Esophagus squamous epithelium (tissue), 5 donors: ENCODE data around the gene AGBL1. TPM values are rescaled to one million over a fixed set of nuclear protein-coding genes. Genes with fewer than 3 reads are reported as not detected.

Experiments used
- DNase-seq: peaks from one replicate; lab custom pipeline; 2025; lab: John Stamatoyannopoulos, UW
- H3K27ac ChIP-seq, 4 donors: fragments of 200-600 bp; sonication (generic); one replicate each; pipeline ENCODE4 v1.5.1; 2016 to 2019; ENCODE audit warnings: mild to moderate bottlenecking in 1 of 4
- H3K27me3 ChIP-seq, 4 donors: fragments of 200-600 bp; sonication (generic); 1 replicate in 3 of 4; 2 replicates in 1 of 4; pipeline versions ENCODE4 v1.5.1 to v1.6.0; 2017 to 2021; ENCODE audit warnings: antibody characterized with exemption in 1 of 4
- H3K36me3 ChIP-seq, 3 donors: fragments of 200-600 bp; sonication (generic); one replicate each; pipeline ENCODE4 v1.5.1; 2016 to 2019
- H3K4me1 ChIP-seq, 3 donors: fragments of 200-600 bp; sonication (generic); one replicate each; pipeline ENCODE4 v1.5.1; 2017 to 2019
- H3K4me3 ChIP-seq, 4 donors: fragments of 200-600 bp; sonication (generic); 1 replicate in 3 of 4; 2 replicates in 1 of 4; pipeline ENCODE4 v1.5.1; 2016 to 2019; ENCODE audit warnings: mild to moderate bottlenecking in 2 of 4, moderate library complexity in 1 of 4
- H3K9me3 ChIP-seq, 3 donors: fragments of 200-600 bp; sonication (generic); one replicate each; pipeline ENCODE4 v1.5.1; 2016 to 2019
- POLR2A ChIP-seq, 4 donors: fragments of 450-650 bp; IDR thresholded peaks; one replicate each; pipeline ENCODE4 v1.6.1; 2017; ENCODE audit warnings: antibody characterized with exemption in 4 of 4, mild to moderate bottlenecking in 4 of 4, moderate library complexity in 3 of 4
- WGBS, 2 donors: methylation state at CpG; one replicate each; pipeline ENCODE4 v1.1.5; 2018; 5-methylcytosine and 5-hydroxymethylcytosine counted together
- intact Hi-C: fragments of 100-400 bp; cut with DNase I; formaldehyde crosslinking; loops from one replicate; pipeline ENCODE4 v1.15.0; 2022
- total RNA-seq, 4 donors: library from RNA; depleted of rRNA; stranded (reverse); fragments of >200 nt; gene quantifications; one replicate each; pipeline ENCODE4 v1.1.0, GENCODE V29; 2016
- TF ChIP-seq, protein P1 (sequence below), 6 experiments: fragments of 450-650 bp in 4 of 6; fragments of 200-600 bp in 2 of 6; sonication (generic) in 2 of 6; IDR thresholded peaks; one replicate each; pipeline ENCODE4 v1.5.1; 2016 to 2019; ENCODE audit warnings: antibody characterized with exemption in 6 of 6, mild to moderate bottlenecking in 4 of 6, moderate library complexity in 4 of 6
- donor health status: DM: yes; HTN: yes; CAD: no.

The AGBL1 gene
- total RNA-seq, 4 donors from 2014 or later, result 0.11 to 0.21 (median 0.19) TPM; not detected in 1

- H3K4me3 ChIP-seq, result no peak overlapping the region
- no peak overlapping the region for H3K27ac ChIP-seq
- no peak for DNase-seq
- H3K9me3 ChIP-seq, result no peaks in the 10 kb centered on the region
- intact Hi-C loops, result loop anchor here (10.0 kb wide), 1 partner anchor 55 kb away; no protein-coding TSS in a partner anchor
- H3K4me1 ChIP-seq, result peaks cover 0 to 5% (median 3%) of the 10 kb centered on the region in 3 donors
- TF ChIP-seq, protein P1, sequence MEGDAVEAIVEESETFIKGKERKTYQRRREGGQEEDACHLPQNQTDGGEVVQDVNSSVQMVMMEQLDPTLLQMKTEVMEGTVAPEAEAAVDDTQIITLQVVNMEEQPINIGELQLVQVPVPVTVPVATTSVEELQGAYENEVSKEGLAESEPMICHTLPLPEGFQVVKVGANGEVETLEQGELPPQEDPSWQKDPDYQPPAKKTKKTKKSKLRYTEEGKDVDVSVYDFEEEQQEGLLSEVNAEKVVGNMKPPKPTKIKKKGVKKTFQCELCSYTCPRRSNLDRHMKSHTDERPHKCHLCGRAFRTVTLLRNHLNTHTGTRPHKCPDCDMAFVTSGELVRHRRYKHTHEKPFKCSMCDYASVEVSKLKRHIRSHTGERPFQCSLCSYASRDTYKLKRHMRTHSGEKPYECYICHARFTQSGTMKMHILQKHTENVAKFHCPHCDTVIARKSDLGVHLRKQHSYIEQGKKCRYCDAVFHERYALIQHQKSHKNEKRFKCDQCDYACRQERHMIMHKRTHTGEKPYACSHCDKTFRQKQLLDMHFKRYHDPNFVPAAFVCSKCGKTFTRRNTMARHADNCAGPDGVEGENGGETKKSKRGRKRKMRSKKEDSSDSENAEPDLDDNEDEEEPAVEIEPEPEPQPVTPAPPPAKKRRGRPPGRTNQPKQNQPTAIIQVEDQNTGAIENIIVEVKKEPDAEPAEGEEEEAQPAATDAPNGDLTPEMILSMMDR (IDR thresholded peaks at IDR 0.05), result no peak
- no peak for TF ChIP-seq POLR2A (IDR thresholded peaks at IDR 0.05)
- no peaks in the 10 kb centered on the region for H3K36me3 ChIP-seq
- 62 to 67% methylated on average over 7 of the region's 7 CpGs for WGBS, 2 donors
- H3K27me3 ChIP-seq, result no peaks in the 10 kb centered on the region
Observed at GRCh38 chr15:86629409-86630356, 550.0 kb downstream of the AGBL1 start.

GRCh38 chr15:86630946-86631345 lies 551.3 kb downstream of the AGBL1 start:
- intact Hi-C loops, result no loop called here
- DNase-seq, result no peak
- TF ChIP-seq POLR2A (IDR thresholded peaks at IDR 0.05), result no peak
- TF ChIP-seq, protein P1 (IDR thresholded peaks at IDR 0.05), result no peak
- Histone ChIP-seq H3K27ac (no peak overlapping the region), H3K4me1 (no peaks in the 10 kb centered on the region), H3K27me3 (no peaks in the 10 kb centered on the region), H3K36me3 (no peaks in the 10 kb centered on the region), H3K9me3 (no peaks in the 10 kb centered on the region), H3K4me3 (no peak overlapping the region)
- 76 to 92% methylated on average over 4 to 5 of the region's 5 CpGs for WGBS, 2 donors

DNA sequence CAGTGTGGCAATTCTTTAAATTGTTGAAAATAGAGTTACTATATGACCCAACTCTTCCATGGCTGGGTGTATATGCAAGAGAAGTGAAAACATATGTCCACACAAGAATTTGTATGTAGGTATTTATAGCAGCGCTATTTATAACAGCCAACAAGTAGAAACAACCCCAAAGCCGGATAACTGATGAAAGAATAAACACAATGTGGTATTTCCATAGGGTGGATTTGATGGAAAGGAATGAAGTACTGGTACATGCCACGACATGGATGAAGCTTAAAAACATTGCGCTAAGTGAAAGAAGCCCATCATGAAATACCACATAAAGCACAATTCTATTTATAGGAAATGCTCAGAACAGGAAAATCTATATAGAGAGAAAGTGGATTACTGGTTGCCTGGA lies 554.5 kb downstream of the AGBL1 start:
- intact Hi-C loops, result no loop called here
- no peaks in the 10 kb centered on the region for H3K9me3 ChIP-seq
- 35 to 52% methylated on average over 4 of the region's 4 CpGs for WGBS, 2 donors
- no peak overlapping the region for H3K27ac ChIP-seq
- H3K4me1 ChIP-seq, result no peaks in the 10 kb centered on the region
- no peaks in the 10 kb centered on the region for H3K36me3 ChIP-seq
- no peak overlapping the region for H3K4me3 ChIP-seq
- no peak for TF ChIP-seq POLR2A (IDR thresholded peaks at IDR 0.05)
- no peak for DNase-seq
- no peaks in the 10 kb centered on the region for H3K27me3 ChIP-seq

DNA sequence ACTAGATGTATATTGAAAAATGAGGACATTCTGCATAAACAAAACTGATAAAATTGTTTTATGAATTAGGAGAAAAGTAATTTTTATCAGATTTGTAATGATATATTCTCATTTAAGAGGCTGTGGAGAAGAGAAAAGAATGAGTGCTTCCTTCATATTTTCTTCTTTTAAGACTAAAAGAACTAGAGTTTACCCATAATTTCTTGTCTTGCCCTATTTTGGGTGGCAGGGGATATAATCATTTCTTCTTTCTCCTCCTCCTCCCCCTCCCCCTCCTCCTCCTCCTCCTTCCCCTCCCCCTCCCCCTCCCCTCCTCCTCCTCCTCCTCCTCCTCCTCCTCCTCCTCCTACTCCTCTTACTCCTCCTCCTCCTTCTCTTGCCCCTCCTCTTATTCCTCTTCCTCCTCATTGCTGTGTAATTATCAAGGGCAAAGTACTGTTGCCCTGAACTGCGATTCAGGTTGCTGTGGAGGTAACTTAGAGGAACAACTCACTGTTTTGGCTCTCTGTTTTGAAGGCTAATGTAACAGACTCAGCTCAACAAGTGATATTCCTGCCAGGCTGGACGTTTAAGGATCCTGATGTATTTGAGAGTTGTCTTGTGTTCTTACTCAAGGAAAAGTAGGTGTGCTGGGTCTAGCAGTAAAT lies 555.4 kb downstream of the AGBL1 start:
- H3K36me3 ChIP-seq, result no peaks in the 10 kb centered on the region
- DNase-seq, result no peak
- TF ChIP-seq, protein P1 (IDR thresholded peaks at IDR 0.05), result no peak
- TF ChIP-seq POLR2A (IDR thresholded peaks at IDR 0.05), result no peak
- no peaks in the 10 kb centered on the region for H3K9me3 ChIP-seq
- no peaks in the 10 kb centered on the region for H3K27me3 ChIP-seq
- no peaks in the 10 kb centered on the region for H3K4me1 ChIP-seq
- 69 to 73% methylated on average over 1 to 2 of the region's 2 CpGs for whole genome bisulfite sequencing, 2 donors
- H3K27ac ChIP-seq, result no peak overlapping the region
- no peak overlapping the region for H3K4me3 ChIP-seq
- intact Hi-C loops, result no loop called here

DNA sequence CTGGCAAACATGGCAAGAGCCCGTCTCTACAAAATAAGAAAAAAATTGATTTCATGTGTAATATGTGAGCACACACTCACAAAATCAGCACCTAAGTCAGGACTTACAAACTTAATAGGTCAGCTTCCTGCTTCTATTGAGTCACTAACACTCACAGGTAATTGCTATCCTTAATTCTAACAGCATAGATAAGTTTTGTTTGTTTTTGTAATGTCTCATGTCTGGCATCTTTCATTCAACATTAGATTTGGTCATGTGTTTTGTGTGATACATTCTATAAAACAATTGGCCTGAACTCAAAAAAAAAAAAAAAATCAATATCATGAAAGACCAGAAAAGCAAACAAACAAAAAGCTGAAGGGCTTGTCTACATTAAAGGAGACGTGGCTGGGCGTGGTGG lies 564.7 kb downstream of the AGBL1 start:
- Histone ChIP-seq H3K9me3 (no peaks in the 10 kb centered on the region), H3K27ac (peak overlapping the region in 2 of 4 donors; percentile 23 to 61), H3K4me3 (no peak overlapping the region), H3K27me3 (no peaks in the 10 kb centered on the region), H3K4me1 (peaks cover 0 to 22% (median 5%) of the 10 kb centered on the region in 3 donors), H3K36me3 (no peaks in the 10 kb centered on the region)
- DNase-seq, result no peak
- 51 to 59% methylated on average over 3 of the region's 3 CpGs for WGBS, 2 donors
- TF ChIP-seq POLR2A (IDR thresholded peaks at IDR 0.05), result no peak
- TF ChIP-seq, protein P1 (IDR thresholded peaks at IDR 0.05), result no peak
- intact Hi-C loops, result no loop called here
